Breast epithelium (tissue), 3 donors: ENCODE data around the gene C2CD3.

Experiments
- CTCF ChIP-seq, 3 donors: fragments of 450-650 bp; IDR thresholded peaks; one replicate each; pipeline ENCODE4 v1.5.1; 2016 to 2017; ENCODE audit warnings: antibody characterized with exemption in 3 of 3, mild to moderate bottlenecking in 3 of 3, moderate library complexity in 3 of 3
- POLR2A ChIP-seq: fragments of 450-650 bp; IDR thresholded peaks from one replicate; pipeline ENCODE4 v1.6.1; 2016; ENCODE audit warnings: antibody characterized with exemption, mild to moderate bottlenecking, moderate library complexity

GRCh38 chr11:73969091-73969490, 201.7 kb downstream of the C2CD3 start:
- TF ChIP-seq CTCF (IDR thresholded peaks at IDR 0.05) (no peak), POLR2A (no peak)
